ENCODE measurements around the gene PEAK1.

DNA sequence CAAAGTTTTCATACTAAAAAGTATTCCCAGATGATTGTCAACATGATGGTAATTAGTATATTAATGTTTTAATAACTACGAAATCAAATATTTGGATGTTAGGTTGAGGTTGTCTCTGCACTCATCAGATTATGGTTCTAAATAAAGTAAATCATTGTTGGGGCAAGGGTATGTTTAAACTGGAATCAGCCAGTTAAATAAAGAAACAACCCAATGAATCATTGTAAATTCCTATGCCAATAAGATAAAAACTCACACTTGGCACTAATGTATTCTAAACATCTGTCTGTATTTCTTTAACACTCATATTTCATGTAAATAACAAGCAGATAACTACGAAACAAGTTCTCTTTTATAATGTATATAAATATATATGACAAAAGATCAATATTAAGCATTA lies 92.7 kb downstream of the PEAK1 start:
- TF ChIP-seq TARDBP (IDR thresholded peaks at IDR 0.05) (no peak), ZBTB33 (CRISPR knock-in tag; IDR thresholded peaks at IDR 0.05) (no peak), TAL1 (IDR thresholded peaks at IDR 0.05) (no peak), LEF1 (IDR thresholded peaks at IDR 0.05) (no peak), NR3C1 (CRISPR knock-in tag; IDR thresholded peaks at IDR 0.05) (no peak)
- TF ChIP-seq, protein P1, sequence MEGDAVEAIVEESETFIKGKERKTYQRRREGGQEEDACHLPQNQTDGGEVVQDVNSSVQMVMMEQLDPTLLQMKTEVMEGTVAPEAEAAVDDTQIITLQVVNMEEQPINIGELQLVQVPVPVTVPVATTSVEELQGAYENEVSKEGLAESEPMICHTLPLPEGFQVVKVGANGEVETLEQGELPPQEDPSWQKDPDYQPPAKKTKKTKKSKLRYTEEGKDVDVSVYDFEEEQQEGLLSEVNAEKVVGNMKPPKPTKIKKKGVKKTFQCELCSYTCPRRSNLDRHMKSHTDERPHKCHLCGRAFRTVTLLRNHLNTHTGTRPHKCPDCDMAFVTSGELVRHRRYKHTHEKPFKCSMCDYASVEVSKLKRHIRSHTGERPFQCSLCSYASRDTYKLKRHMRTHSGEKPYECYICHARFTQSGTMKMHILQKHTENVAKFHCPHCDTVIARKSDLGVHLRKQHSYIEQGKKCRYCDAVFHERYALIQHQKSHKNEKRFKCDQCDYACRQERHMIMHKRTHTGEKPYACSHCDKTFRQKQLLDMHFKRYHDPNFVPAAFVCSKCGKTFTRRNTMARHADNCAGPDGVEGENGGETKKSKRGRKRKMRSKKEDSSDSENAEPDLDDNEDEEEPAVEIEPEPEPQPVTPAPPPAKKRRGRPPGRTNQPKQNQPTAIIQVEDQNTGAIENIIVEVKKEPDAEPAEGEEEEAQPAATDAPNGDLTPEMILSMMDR (IDR thresholded peaks at IDR 0.05 in 2 of 3, conservative IDR thresholded peaks at IDR 0.05 in 1 of 3; ENCODE audit: insufficient read depth in 2 of 3, low read depth in 1 of 3, low read length in 3 of 3) = no peak

Measured in K562 (cell line).